ENCODE data around the gene CAPN15.

DNA sequence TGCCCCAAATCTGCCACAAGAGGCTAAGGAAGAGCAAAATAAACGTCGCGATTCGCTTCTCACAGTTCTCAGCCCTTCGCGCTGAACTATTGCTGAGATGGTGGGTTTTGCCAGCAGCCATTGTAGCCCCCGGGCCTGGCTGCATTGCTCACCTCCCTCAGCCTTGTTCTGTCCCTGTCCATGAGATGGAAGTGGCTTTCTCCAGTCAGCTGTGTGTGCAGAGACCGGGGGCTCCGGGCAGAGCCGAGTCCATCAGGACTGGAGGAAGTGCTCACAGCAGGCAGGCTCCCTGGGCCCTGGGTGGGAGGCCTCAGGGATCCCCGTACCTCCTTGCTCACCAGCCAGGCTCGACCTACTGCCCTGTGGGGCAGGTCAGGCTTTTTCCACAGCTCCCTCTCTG, 27.6 kb upstream of the CAPN15 start:
- no peak for TF ChIP-seq EZH2 (IDR thresholded peaks at IDR 0.05; ENCODE audit: low read length, unreplicated experiment)
- TF ChIP-seq EZH2phosphoT487 (IDR thresholded peaks at IDR 0.05; ENCODE audit: borderline replicate concordance, low read length), result no peak
- TF ChIP-seq, protein P1, sequence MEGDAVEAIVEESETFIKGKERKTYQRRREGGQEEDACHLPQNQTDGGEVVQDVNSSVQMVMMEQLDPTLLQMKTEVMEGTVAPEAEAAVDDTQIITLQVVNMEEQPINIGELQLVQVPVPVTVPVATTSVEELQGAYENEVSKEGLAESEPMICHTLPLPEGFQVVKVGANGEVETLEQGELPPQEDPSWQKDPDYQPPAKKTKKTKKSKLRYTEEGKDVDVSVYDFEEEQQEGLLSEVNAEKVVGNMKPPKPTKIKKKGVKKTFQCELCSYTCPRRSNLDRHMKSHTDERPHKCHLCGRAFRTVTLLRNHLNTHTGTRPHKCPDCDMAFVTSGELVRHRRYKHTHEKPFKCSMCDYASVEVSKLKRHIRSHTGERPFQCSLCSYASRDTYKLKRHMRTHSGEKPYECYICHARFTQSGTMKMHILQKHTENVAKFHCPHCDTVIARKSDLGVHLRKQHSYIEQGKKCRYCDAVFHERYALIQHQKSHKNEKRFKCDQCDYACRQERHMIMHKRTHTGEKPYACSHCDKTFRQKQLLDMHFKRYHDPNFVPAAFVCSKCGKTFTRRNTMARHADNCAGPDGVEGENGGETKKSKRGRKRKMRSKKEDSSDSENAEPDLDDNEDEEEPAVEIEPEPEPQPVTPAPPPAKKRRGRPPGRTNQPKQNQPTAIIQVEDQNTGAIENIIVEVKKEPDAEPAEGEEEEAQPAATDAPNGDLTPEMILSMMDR (conservative IDR thresholded peaks at IDR 0.05; ENCODE audit: low read depth, low read length), result no peak

Measured in PC-3 (cell line).